NT2/D1 (cell line): Measurements from ENCODE around the gene CAMTA1.

ENCODE experiments used
- YY1 ChIP-seq: IDR thresholded peaks from 2 replicates; pipeline ENCODE4 v1.6.1; 2011; ENCODE audit not compliant: insufficient read length, insufficient read depth
- ZNF274 ChIP-seq: IDR thresholded peaks from 2 replicates; pipeline ENCODE4 v1.6.1; 2011; ENCODE audit warnings: mild to moderate bottlenecking, low read depth, low read length

- TF ChIP-seq YY1 (no peak), ZNF274 (no peak)
Measured at GRCh38 chr1:7620196-7620595, 834.9 kb downstream of the CAMTA1 start.
